MM.1S (cell line): Measurements from ENCODE around the gene TFR2.

Experiments
- DNase-seq: peaks from one replicate; pipeline ENCODE4 v3.0.0-alpha.2; 2015
- H2AFZ ChIP-seq: fragments of 300-600 bp; sonication (generic); 2 replicates; pipeline ENCODE4 v1.6.0; 2016; ENCODE audit warnings: antibody characterized with exemption, low read length
- H3F3A ChIP-seq: fragments of 300-600 bp; sonication (generic); 2 replicates; pipeline ENCODE4 v1.6.1; 2016; ENCODE audit warnings: mild to moderate bottlenecking, antibody characterized with exemption, low read length, moderate library complexity, mixed read lengths; ENCODE audit not compliant: insufficient read depth
- H3K27ac ChIP-seq: fragments of 300-600 bp; sonication (generic); 2 replicates; pipeline ENCODE4 v1.5.1; 2016; ENCODE audit warnings: mild to moderate bottlenecking, low read length
- H3K27me3 ChIP-seq: fragments of 300-600 bp; sonication (generic); replicated peaks from 2 replicates; pipeline ENCODE4 v1.6.0; 2016; ENCODE audit warnings: low read length; ENCODE audit not compliant: insufficient read depth
- H3K36me3 ChIP-seq: fragments of 300-600 bp; sonication (generic); replicated peaks from 2 replicates; pipeline ENCODE4 v1.6.1; 2016; ENCODE audit warnings: mild to moderate bottlenecking, low read length, mixed read lengths; ENCODE audit not compliant: insufficient read depth
- H3K4me1 ChIP-seq: fragments of 300-600 bp; sonication (generic); 2 replicates; pipeline ENCODE4 v1.6.1; 2016; ENCODE audit warnings: low read length, mixed read lengths
- H3K4me2 ChIP-seq: fragments of 300-600 bp; sonication (generic); 2 replicates; pipeline ENCODE4 v1.6.0; 2016; ENCODE audit warnings: low read depth, low read length
- H3K4me3 ChIP-seq: fragments of 300-600 bp; sonication (generic); 2 replicates; pipeline ENCODE4 v1.5.1; 2016; ENCODE audit warnings: low read length, mixed read lengths
- H3K79me2 ChIP-seq: fragments of 300-600 bp; sonication (generic); 2 replicates; pipeline ENCODE4 v1.6.1; 2016; ENCODE audit warnings: mixed run types, low read length, mixed read lengths
- H3K9ac ChIP-seq: fragments of 300-600 bp; sonication (generic); 2 replicates; pipeline ENCODE4 v1.6.1; 2016; ENCODE audit warnings: low read length, mixed read lengths
- H3K9me2 ChIP-seq: fragments of 300-600 bp; sonication (generic); replicated peaks from 2 replicates; pipeline ENCODE4 v1.6.1; 2016; ENCODE audit warnings: mild to moderate bottlenecking, low read length, mixed read lengths; ENCODE audit not compliant: insufficient read depth
- H3K9me3 ChIP-seq: fragments of 300-600 bp; sonication (generic); replicated peaks from 2 replicates; pipeline ENCODE4 v1.6.1; 2016; ENCODE audit warnings: mild to moderate bottlenecking, low read length, mixed read lengths; ENCODE audit not compliant: insufficient read depth
- H4K20me1 ChIP-seq: fragments of 300-600 bp; sonication (generic); 2 replicates; pipeline ENCODE4 v1.6.1; 2016; ENCODE audit warnings: mild to moderate bottlenecking, low read length, moderate library complexity, mixed read lengths; ENCODE audit not compliant: insufficient read depth
- EZH2 ChIP-seq: fragments of 300-600 bp; sonication (generic); optimal IDR thresholded peaks from 2 replicates; pipeline ENCODE3; 2017; ENCODE audit warnings: low read depth, mild to moderate bottlenecking, antibody characterized with exemption, low read length, mixed read lengths
- EZH2phosphoT487 ChIP-seq: fragments of 300-600 bp; sonication (generic); IDR thresholded peaks from 2 replicates; pipeline ENCODE4 v1.6.1; 2018; ENCODE audit warnings: antibody characterized with exemption, low read length
- TF ChIP-seq, protein P1 (sequence below): fragments of 300-600 bp; sonication (generic); IDR thresholded peaks from 2 replicates; pipeline ENCODE4 v1.5.1; 2016; ENCODE audit warnings: antibody characterized with exemption, low read length, mixed read lengths

Gene TFR2

GRCh38 chr7:100626055-100626454, 15.3 kb downstream of the TFR2 start:
- TF ChIP-seq EZH2phosphoT487, result no peak
- H3K4me3 ChIP-seq, result peak overlapping the region; percentile 47
- no peaks in the 10 kb centered on the region for H3K4me1 ChIP-seq
- H3K79me2 ChIP-seq, result no peaks in the 10 kb centered on the region
- H3K9me2 ChIP-seq, result no peaks in the 10 kb centered on the region
- H3F3A ChIP-seq, result no peaks in the 10 kb centered on the region
- no peaks in the 10 kb centered on the region for H3K9me3 ChIP-seq
- H3K27me3 ChIP-seq, result peaks cover 80% of the 10 kb centered on the region
- H3K4me2 ChIP-seq, result peak overlapping the region; percentile 86; the same call in 1 of the 2 replicates
- no peak overlapping the region for H3K27ac ChIP-seq
- no peaks in the 10 kb centered on the region for H3K36me3 ChIP-seq
- no peak overlapping the region for H3K9ac ChIP-seq
- no peaks in the 10 kb centered on the region for H4K20me1 ChIP-seq
- peak overlapping the region; percentile 72 for H2AFZ ChIP-seq
- DNase-seq, result no peak

- Histone ChIP-seq H2AFZ (no peak overlapping the region), H3K9ac (no peak overlapping the region), H3K4me3 (no peak overlapping the region), H3K9me2 (no peaks in the 10 kb centered on the region), H3K36me3 (no peaks in the 10 kb centered on the region), H3F3A (no peaks in the 10 kb centered on the region), H4K20me1 (no peaks in the 10 kb centered on the region), H3K27me3 (peaks cover 83% of the 10 kb centered on the region), H3K4me2 (no peak overlapping the region), H3K9me3 (no peaks in the 10 kb centered on the region), H3K27ac (no peak overlapping the region), H3K79me2 (no peaks in the 10 kb centered on the region), H3K4me1 (no peaks in the 10 kb centered on the region)
- no peak for DNase-seq
- TF ChIP-seq EZH2phosphoT487 (no peak), EZH2 (no peak)
- TF ChIP-seq, protein P1, sequence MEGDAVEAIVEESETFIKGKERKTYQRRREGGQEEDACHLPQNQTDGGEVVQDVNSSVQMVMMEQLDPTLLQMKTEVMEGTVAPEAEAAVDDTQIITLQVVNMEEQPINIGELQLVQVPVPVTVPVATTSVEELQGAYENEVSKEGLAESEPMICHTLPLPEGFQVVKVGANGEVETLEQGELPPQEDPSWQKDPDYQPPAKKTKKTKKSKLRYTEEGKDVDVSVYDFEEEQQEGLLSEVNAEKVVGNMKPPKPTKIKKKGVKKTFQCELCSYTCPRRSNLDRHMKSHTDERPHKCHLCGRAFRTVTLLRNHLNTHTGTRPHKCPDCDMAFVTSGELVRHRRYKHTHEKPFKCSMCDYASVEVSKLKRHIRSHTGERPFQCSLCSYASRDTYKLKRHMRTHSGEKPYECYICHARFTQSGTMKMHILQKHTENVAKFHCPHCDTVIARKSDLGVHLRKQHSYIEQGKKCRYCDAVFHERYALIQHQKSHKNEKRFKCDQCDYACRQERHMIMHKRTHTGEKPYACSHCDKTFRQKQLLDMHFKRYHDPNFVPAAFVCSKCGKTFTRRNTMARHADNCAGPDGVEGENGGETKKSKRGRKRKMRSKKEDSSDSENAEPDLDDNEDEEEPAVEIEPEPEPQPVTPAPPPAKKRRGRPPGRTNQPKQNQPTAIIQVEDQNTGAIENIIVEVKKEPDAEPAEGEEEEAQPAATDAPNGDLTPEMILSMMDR, result no peak
These were observed 17.2 kb downstream of the TFR2 start for GRCh38 chr7:100623951-100624824.

DNA sequence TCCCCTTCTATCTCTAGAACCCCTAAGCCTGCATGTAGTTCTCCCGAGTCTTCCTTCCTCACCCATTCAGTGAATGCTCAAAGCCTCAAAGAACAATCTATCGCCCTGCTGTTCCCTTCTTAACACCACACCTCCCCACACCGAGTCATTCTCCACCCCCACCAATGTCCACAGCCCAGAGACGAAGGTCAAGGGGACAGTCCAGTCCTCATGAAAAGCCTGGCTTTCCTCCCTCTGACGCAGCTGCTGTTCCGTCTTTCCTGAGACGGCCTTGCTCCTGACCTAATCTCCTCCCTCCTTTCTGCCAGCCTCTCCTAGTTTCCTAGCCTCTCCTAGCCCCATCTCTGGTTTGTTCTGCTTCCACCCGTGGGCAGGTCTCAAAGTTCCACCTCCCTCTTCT, 19.8 kb downstream of the TFR2 start:
- H3K4me1 ChIP-seq, result no peaks in the 10 kb centered on the region
- no peak overlapping the region for H3K4me2 ChIP-seq
- no peak overlapping the region for H2AFZ ChIP-seq
- no peak overlapping the region for H3K4me3 ChIP-seq
- no peaks in the 10 kb centered on the region for H4K20me1 ChIP-seq
- H3K79me2 ChIP-seq, result no peaks in the 10 kb centered on the region
- H3K27ac ChIP-seq, result no peak overlapping the region
- H3K9me2 ChIP-seq, result no peaks in the 10 kb centered on the region
- peaks cover 92% of the 10 kb centered on the region for H3K27me3 ChIP-seq
- no peaks in the 10 kb centered on the region for H3F3A ChIP-seq
- H3K9ac ChIP-seq, result no peak overlapping the region
- H3K36me3 ChIP-seq, result no peaks in the 10 kb centered on the region
- TF ChIP-seq EZH2phosphoT487, result no peak
- TF ChIP-seq, protein P1, result no peak
- TF ChIP-seq EZH2, result no peak
- no peak for DNase-seq
- no peaks in the 10 kb centered on the region for H3K9me3 ChIP-seq

- Histone ChIP-seq H3K9me2 (no peaks in the 10 kb centered on the region), H3K79me2 (no peaks in the 10 kb centered on the region), H4K20me1 (no peaks in the 10 kb centered on the region), H3K27ac (no peak overlapping the region), H3K36me3 (no peaks in the 10 kb centered on the region), H3K4me1 (no peaks in the 10 kb centered on the region), H3K4me2 (no peak overlapping the region), H3F3A (no peaks in the 10 kb centered on the region), H3K27me3 (peaks cover 92% of the 10 kb centered on the region), H3K4me3 (no peak overlapping the region), H2AFZ (no peak overlapping the region), H3K9me3 (no peaks in the 10 kb centered on the region), H3K9ac (no peak overlapping the region)
- TF ChIP-seq, protein P1, result no peak
- DNase-seq, result no peak
These were observed 20.5 kb downstream of the TFR2 start for GRCh38 chr7:100620804-100621203.
